ENCODE results near the gene CYS1. TPM values are rescaled to one million over a fixed set of nuclear protein-coding genes. Genes with fewer than 3 reads are reported as not detected.
"Not testable (repeated sequence)": the region's sequence is repeated elsewhere in the genome, so short reads cannot be mapped to it uniquely, and the experiment has no call there.

CYS1 gene
- total RNA-seq, 2 experiments from 2014 or later = 0.07 TPM; not detected in 1

GRCh38 chr2:10120158-10120876 lies 40.1 kb upstream of the CYS1 start:
- DNase-seq = peak; percentile 97
- H3K4me1 Mint-ChIP-seq (ENCODE audit: low read depth) = peaks cover 36% of the 10 kb centered on the region
- H3K36me3 Mint-ChIP-seq = peaks cover 36% of the 10 kb centered on the region
- H3K27me3 Mint-ChIP-seq = peaks cover 3% of the 10 kb centered on the region
- H3K9me3 Mint-ChIP-seq = no peaks in the 10 kb centered on the region
- H3K4me3 Mint-ChIP-seq = peak overlapping the region; percentile 86
- ChIA-PET POLR2A (interaction anchor here (1.0 to 1.7 kb wide), 4 partner anchors 24 to 328 kb away, joined by 3 to 19 read pairs (median 6); partner anchors contain the start of gene ODC1), CTCF (interaction anchor here (0.6 to 3.3 kb wide), 7 partner anchors 23 to 315 kb away, joined by 3 to 23 read pairs (median 7); no protein-coding TSS in a partner anchor)
- H3K27ac Mint-ChIP-seq = peak overlapping the region; percentile 93
- intact Hi-C loops (cut with micrococcal nuclease) = loop anchor here (1.0 to 5.0 kb wide), 8 partner anchors 48 to 672 kb away; no protein-coding TSS in a partner anchor

DNA sequence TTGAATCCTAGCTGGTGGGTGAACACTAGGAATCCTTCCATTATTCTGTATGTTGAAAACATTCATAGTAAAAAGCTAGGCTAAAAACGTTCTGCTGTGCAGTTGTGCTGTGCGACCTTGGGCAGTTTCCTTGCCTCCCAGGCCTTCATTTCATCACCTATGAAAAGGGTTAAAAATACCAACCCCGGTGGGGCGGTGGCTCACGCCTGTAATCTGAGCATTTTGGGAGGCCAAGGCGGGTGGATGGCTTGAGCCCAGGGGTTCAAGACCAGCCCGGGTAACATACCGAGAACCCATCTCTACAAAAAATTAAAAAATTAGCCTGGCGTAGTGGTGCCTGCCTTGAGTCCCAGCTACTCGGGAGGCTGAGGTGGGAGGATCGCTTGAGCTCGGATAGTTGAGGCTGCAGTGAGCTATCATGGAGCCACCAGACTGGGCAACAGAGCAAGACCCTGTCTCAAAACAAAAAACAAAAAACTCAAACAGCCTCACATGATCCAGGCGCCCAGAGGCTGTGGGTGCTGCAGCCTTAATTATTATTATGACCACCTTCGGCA lies 39.5 kb upstream of the CYS1 start:
- CTCF ChIA-PET = interaction anchor here (0.6 to 3.3 kb wide), 7 partner anchors 22 to 316 kb away, joined by 3 to 23 read pairs (median 12); no protein-coding TSS in a partner anchor
- Mint-ChIP-seq H3K4me3 (peak overlapping the region; percentile 86), H3K27ac (peak overlapping the region; percentile 93), H3K36me3 (peaks cover 30% of the 10 kb centered on the region), H3K27me3 (peaks cover 3% of the 10 kb centered on the region), H3K9me3 (no peaks in the 10 kb centered on the region), H3K4me1 (ENCODE audit: low read depth) (peaks cover 30% of the 10 kb centered on the region)
- DNase-seq = no peak
- POLR2A ChIA-PET = interaction anchor here (1.0 to 1.6 kb wide), 2 partner anchors 23 to 211 kb away, joined by 3 to 8 read pairs; no protein-coding TSS in a partner anchor
- intact Hi-C loops (cut with micrococcal nuclease) = loop anchor here (1.0 to 5.0 kb wide), 8 partner anchors 47 to 673 kb away; no protein-coding TSS in a partner anchor

GRCh38 chr2:10119027-10119325 lies 38.8 kb upstream of the CYS1 start:
- intact Hi-C loops (cut with micrococcal nuclease) = no loop called here
- no peak for DNase-seq
- Mint-ChIP-seq H3K27ac (no peak overlapping the region), H3K27me3 (peaks cover 3% of the 10 kb centered on the region), H3K36me3 (peaks cover 23% of the 10 kb centered on the region), H3K9me3 (no peaks in the 10 kb centered on the region), H3K4me3 (no peak overlapping the region), H3K4me1 (ENCODE audit: low read depth) (peaks cover 27% of the 10 kb centered on the region)
- ChIA-PET POLR2A (no interaction called here), CTCF (interaction anchor here (0.7 to 3.3 kb wide), 6 partner anchors 21 to 316 kb away, joined by 3 to 23 read pairs (median 12); no protein-coding TSS in a partner anchor)

DNA sequence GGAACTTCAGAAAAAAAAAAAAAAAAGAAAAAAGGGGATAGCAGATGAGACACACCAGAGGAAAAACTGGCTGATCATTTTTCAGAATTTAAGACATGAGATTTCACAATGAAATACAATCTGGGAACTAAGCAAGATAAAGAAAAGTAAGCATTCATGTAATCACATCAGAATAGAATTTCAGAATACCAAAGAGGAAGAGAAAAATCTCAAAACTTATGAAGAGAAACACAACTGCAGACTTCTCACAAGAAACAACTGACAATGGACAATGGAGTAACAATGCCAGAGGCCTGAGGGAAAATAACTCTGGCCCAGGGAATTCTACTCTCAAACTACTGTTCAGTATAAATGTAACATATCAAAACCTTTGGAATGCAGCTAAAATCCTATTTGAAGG lies 29.1 kb upstream of the CYS1 start:
- DNase-seq = no peak
- Mint-ChIP-seq H3K4me1 (ENCODE audit: low read depth) (no peaks in the 10 kb centered on the region), H3K27me3 (no peaks in the 10 kb centered on the region), H3K4me3 (no peak overlapping the region), H3K9me3 (peaks cover 7% of the 10 kb centered on the region), H3K27ac (no peak overlapping the region), H3K36me3 (peaks cover 5% of the 10 kb centered on the region)
- ChIA-PET CTCF (interaction anchor here (1.7 kb wide), 1 partner anchor 12 kb away, joined by 6 read pairs; no protein-coding TSS in a partner anchor), POLR2A (no interaction called here)
- intact Hi-C loops (cut with micrococcal nuclease) = no loop called here

- CTCF ChIA-PET = interaction anchor here (1.0 to 2.3 kb wide), 3 partner anchors 8 to 32 kb away, joined by 3 to 10 read pairs (median 5); no protein-coding TSS in a partner anchor
- intact Hi-C loops (cut with micrococcal nuclease); POLR2A ChIA-PET: not testable (repeated sequence)
These were observed 24.7 kb upstream of the CYS1 start for GRCh38 chr2:10104906-10105305.

GRCh38 chr2:10103179-10103578 lies 23.0 kb upstream of the CYS1 start:
- intact Hi-C loops (cut with micrococcal nuclease) = no loop called here
- H3K27me3 Mint-ChIP-seq = peaks cover 1% of the 10 kb centered on the region
- H3K4me1 Mint-ChIP-seq (ENCODE audit: low read depth) = no peaks in the 10 kb centered on the region
- no peak overlapping the region for H3K4me3 Mint-ChIP-seq
- POLR2A ChIA-PET = no interaction called here
- CTCF ChIA-PET = interaction anchor here (2.6 kb wide), 1 partner anchor 31 kb away, joined by 10 read pairs; no protein-coding TSS in a partner anchor
- DNase-seq = no peak
- H3K27ac Mint-ChIP-seq = no peak overlapping the region
- H3K9me3 Mint-ChIP-seq = peaks cover 7% of the 10 kb centered on the region
- H3K36me3 Mint-ChIP-seq = peaks cover 5% of the 10 kb centered on the region

More at GRCh38 chr2:10104906-10105305, 24.7 kb upstream of the CYS1 start:
- H3K4me3 Mint-ChIP-seq; H3K36me3 Mint-ChIP-seq; H3K27ac Mint-ChIP-seq; H3K9me3 Mint-ChIP-seq; H3K4me1 Mint-ChIP-seq (ENCODE audit: low read depth); H3K27me3 Mint-ChIP-seq; DNase-seq: not testable (repeated sequence)

- POLR2A ChIA-PET = no interaction called here
These were observed 21.3 kb upstream of the CYS1 start for GRCh38 chr2:10101491-10101890.

DNA sequence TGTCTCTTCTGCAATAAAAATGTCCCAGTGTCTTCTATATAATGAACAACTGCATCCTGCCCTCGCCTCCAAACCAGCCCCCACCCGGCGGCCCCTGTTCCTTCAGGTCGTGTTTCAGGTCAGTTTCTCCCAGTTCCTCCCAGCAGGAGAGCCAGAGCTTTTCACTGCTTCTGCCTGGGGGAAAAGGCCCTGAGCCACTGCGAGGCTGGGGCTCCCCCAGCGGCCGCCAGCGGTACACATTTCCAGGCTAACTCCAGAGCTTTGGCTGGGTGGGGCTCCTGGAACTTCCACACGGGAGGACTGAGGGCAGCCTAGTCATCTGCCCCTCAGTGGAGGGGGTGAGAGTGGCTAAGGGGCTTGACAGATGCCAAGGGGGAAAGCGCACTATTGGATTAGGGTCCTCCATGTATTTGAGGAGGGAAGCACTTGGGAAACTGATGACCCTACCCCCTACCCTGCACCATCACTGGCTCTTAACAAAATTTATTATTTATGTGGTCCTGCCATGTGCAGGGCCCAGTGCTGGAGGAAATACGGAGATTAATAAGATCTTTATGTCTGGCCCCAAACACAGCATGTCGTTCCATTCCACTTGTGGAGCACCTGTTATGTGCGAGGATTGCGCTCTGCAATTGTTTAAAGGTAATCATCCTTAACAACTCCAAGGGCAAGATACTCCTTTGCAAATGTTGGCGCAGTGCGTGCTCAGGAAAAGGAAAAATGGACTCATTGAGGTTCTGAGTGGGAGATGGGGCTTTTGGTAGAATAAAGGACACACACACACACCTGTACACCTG lies 17.3 kb upstream of the CYS1 start:
- no peak overlapping the region for H3K4me3 Mint-ChIP-seq
- H3K27me3 Mint-ChIP-seq = peaks cover 21% of the 10 kb centered on the region
- H3K27ac Mint-ChIP-seq = no peak overlapping the region
- H3K4me1 Mint-ChIP-seq (ENCODE audit: low read depth) = no peaks in the 10 kb centered on the region
- CTCF ChIA-PET = interaction anchor here (0.7 to 5.1 kb wide), 29 partner anchors 8 to 338 kb away, joined by 3 to 125 read pairs (median 5); no protein-coding TSS in a partner anchor
- no peaks in the 10 kb centered on the region for H3K36me3 Mint-ChIP-seq
- intact Hi-C loops (cut with micrococcal nuclease) = loop anchor here (1.0 kb wide), 1 partner anchor 25 kb away; no protein-coding TSS in a partner anchor
- POLR2A ChIA-PET = interaction anchor here (1.1 kb wide), 1 partner anchor 22 kb away, joined by 3 read pairs; no protein-coding TSS in a partner anchor
- peak; percentile 50 for DNase-seq
- no peaks in the 10 kb centered on the region for H3K9me3 Mint-ChIP-seq

More at GRCh38 chr2:10101491-10101890, 21.3 kb upstream of the CYS1 start:
- Mint-ChIP-seq H3K4me1 (ENCODE audit: low read depth) (no peaks in the 10 kb centered on the region), H3K27me3 (peaks cover 4% of the 10 kb centered on the region), H3K9me3 (no peaks in the 10 kb centered on the region), H3K36me3 (no peaks in the 10 kb centered on the region), H3K27ac (no peak overlapping the region), H3K4me3 (no peak overlapping the region)
- CTCF ChIA-PET = interaction anchor here (0.7 to 2.6 kb wide), 5 partner anchors 11 to 49 kb away, joined by 3 to 10 read pairs (median 3); no protein-coding TSS in a partner anchor
- DNase-seq = no peak
- intact Hi-C loops (cut with micrococcal nuclease) = no loop called here

DNA sequence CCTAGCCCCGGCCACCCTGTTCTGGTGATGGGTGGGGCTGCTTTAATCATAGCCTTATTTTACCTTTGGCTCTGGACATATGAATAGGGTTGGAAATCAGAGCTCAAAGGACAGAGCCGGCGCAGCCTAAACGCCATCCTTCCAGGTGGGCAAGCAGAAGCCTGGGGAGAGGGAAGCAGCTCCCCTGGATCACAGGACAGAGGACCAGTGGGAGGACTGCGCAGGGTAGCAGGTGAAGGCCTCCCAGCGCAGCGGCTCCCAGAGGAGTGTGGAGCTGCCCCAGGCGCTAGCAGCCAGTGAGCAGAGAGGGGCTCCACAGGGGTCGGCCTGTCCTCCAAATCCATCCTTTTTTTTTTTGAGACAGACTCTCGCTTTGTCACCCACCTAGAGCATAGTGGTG lies 16.4 kb upstream of the CYS1 start:
- no peak for DNase-seq
- ChIA-PET CTCF (interaction anchor here (0.9 to 5.1 kb wide), 29 partner anchors 8 to 339 kb away, joined by 3 to 125 read pairs (median 5); no protein-coding TSS in a partner anchor), POLR2A (interaction anchor here (1.1 kb wide), 1 partner anchor 23 kb away, joined by 3 read pairs; no protein-coding TSS in a partner anchor)
- no peaks in the 10 kb centered on the region for H3K4me1 Mint-ChIP-seq (ENCODE audit: low read depth)
- peaks cover 7% of the 10 kb centered on the region for H3K9me3 Mint-ChIP-seq
- intact Hi-C loops (cut with micrococcal nuclease) = loop anchor here (1.0 kb wide), 1 partner anchor 24 kb away; no protein-coding TSS in a partner anchor
- no peak overlapping the region for H3K27ac Mint-ChIP-seq
- H3K27me3 Mint-ChIP-seq = peaks cover 28% of the 10 kb centered on the region
- no peak overlapping the region for H3K4me3 Mint-ChIP-seq
- H3K36me3 Mint-ChIP-seq = peaks cover 6% of the 10 kb centered on the region

GRCh38 chr2:10095175-10095574 lies 15.0 kb upstream of the CYS1 start:
- no peak overlapping the region for H3K4me3 Mint-ChIP-seq
- intact Hi-C loops (cut with micrococcal nuclease) = no loop called here
- peaks cover 6% of the 10 kb centered on the region for H3K36me3 Mint-ChIP-seq
- peaks cover 7% of the 10 kb centered on the region for H3K9me3 Mint-ChIP-seq
- no peak overlapping the region for H3K27ac Mint-ChIP-seq
- ChIA-PET POLR2A (no interaction called here), CTCF (interaction anchor here (0.6 to 5.1 kb wide), 7 partner anchors 10 to 687 kb away, joined by 3 to 125 read pairs (median 3); no protein-coding TSS in a partner anchor)
- peaks cover 3% of the 10 kb centered on the region for H3K4me1 Mint-ChIP-seq (ENCODE audit: low read depth)
- H3K27me3 Mint-ChIP-seq = peaks cover 34% of the 10 kb centered on the region
- no peak for DNase-seq

DNA sequence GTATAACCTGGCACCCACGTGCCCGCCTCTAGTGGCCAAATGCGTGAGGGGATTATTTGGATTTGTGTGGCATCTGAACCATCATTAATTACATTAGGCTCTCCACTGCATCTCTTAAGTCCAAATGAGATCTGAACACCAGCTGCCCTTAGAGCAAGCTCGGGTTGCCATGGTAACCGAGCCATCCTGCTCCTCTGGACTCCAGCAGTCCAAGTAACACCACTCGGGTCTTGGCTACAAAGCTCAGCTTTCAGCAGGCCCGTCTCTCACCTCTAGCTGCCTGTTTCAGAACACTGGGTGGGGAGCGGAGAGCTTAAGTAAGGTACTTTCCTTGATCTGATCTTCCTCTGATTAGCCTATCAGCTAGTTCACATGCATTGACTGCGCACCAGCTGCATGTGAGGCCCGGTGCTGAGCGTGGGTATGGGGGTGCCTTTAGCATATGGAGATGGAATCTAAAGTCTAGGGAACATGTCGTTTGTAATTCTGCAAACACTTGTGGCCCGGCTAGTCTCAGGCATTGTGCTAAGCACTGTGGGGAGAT lies 14.1 kb upstream of the CYS1 start:
- ChIA-PET CTCF (interaction anchor here (0.6 to 5.1 kb wide), 4 partner anchors 9 to 25 kb away, joined by 3 to 125 read pairs (median 4); no protein-coding TSS in a partner anchor), POLR2A (interaction anchor here (0.5 kb wide), 1 partner anchor 214 kb away, joined by 3 read pairs; no protein-coding TSS in a partner anchor)
- no peak for DNase-seq
- Mint-ChIP-seq H3K27ac (no peak overlapping the region), H3K9me3 (peaks cover 7% of the 10 kb centered on the region), H3K4me3 (no peak overlapping the region), H3K36me3 (peaks cover 6% of the 10 kb centered on the region), H3K27me3 (peaks cover 42% of the 10 kb centered on the region), H3K4me1 (ENCODE audit: low read depth) (peaks cover 3% of the 10 kb centered on the region)
- intact Hi-C loops (cut with micrococcal nuclease) = no loop called here
